ENCODE measurements around the gene C13orf46.
"Not testable (repeated sequence)": the region's sequence is repeated elsewhere in the genome, so short reads cannot be mapped to it uniquely, and the experiment has no call there.

GRCh38 chr13:113913838-113914237, 60.0 kb downstream of the C13orf46 start:
- not testable (repeated sequence) for TF ChIP-seq EZH2 (IDR thresholded peaks at IDR 0.05; ENCODE audit: insufficient read depth, poor library complexity, severe bottlenecking); EZH2phosphoT487 (IDR thresholded peaks at IDR 0.05; ENCODE audit: insufficient read depth, low read depth)
